ENCODE data around the gene CHD1L.
"Not testable (repeated sequence)": the region's sequence is repeated elsewhere in the genome, so short reads cannot be mapped to it uniquely, and the experiment has no call there.

CHD1L gene

DNA sequence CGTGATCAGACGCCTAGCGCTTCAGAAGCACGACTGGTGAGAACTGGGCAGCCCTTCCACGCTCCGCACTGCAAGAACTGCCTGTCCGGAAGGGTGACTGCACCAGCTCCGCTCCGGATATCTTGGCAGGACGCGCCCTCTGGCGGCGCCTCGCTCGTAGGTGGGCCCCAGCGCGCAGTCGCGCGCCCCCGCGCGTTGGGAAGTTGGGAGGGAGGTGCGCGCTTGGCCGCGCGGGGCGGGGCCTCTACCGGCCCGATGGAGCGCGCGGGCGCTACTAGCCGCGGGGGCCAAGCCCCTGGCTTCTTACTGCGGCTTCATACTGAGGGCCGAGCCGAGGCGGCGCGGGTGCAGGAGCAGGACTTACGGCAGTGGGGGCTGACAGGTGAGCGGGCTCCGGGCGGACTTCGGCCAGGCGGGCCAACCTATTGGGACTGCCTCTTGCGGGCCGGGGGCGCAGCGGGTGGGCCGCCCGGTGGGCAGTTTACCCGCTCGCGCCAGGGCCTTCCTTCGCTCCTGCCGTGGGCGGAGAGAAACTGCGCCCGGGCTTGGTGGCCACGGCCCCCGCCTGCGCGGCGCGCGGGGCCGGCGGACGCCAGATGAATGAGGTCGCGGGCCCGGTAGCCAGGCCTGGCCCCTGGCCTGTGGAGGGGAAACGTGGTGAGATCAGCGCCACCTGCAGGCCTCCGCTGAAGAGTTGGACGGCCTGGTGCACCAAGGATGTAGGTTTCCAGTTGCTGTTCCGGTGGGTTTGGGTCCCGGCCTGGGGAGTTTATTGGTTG lies at the start of gene CHD1L:
TSS of gene CHD1L (plus strand) at position 236 of the 779 bp plus-strand sequence. CDS start at position 256, 20 bp downstream.
- DNase-seq (ENCODE audit: low spot score) = peak; percentile 78

DNA sequence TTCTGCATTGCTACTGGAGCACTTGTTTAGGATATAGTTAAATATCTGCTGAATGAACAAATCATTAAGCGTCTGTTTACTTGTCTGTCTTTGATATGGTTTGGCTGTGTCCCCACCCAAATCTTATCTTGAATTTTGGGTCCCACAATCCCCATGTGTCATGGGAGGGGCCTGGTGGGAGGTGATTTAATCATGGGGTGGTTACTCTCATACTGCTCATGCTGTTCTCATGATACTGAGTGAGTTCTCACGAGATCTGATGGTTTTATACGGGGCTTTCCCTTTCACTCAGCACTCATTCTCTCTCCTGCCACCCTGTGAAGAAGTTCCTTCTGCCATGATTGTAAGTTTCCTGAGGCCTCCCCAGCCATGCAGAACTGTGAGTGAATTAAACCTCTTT lies 45.2 kb upstream of the CHD1L start:
- not testable (repeated sequence) for DNase-seq (ENCODE audit: low spot score)

DNA sequence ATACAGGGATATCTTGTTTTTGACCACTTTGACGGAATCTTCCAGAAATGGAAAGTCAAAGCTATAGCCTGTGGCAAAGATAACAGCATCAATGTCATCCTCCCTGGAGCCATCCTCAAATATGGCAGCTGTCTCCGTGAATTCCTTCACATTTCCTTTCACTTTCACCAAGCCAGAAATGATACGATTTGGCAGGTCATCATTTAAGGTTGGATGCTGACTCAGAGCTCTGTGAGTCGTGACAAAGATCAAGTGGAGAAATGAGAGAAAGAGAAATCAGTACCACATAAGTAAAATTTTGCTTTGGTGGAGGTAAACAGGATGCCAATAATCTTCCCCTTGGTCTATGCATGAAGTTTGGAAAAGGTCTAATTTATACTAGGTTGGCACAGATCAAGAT lies 41.2 kb upstream of the CHD1L start:
- DNase-seq (ENCODE audit: low spot score) = no peak

DNA sequence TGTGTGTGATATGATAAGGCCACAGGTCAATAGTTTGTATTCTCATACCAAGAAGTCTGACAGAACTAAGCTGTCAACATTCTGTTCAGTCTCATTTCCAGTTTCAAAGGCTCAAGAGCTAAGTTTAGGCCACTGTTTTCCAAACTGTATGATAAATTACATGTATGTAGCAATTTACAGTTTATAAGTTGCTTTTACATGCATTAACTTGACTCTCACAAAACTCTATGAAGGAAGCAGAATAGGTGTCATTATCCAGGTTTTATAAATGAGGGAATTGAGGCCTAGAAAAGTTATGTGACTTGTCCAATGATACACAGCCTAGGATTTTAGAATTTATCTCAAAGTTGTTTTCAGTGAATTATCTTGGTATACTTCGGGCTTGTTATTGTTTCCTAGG lies 40.7 kb upstream of the CHD1L start:
- DNase-seq (ENCODE audit: low spot score) = no peak

DNA sequence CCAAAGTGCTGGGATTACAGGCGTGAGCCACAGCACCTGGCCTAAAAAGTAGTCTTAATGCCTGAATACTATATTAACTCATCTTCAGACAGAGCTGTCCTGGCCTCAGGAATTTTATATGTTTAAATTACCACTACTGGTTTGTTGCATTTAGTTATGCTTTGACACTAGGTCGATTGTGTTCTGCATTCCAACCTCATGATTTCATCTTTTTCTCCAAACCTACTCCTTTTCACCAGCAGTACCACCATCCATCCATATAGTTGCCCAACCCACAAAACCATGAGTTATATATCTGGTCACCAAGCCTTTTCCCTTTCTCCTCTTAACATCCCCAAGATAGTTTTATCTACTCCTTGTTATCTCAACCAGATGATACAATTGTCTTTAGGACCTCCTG lies 39.9 kb upstream of the CHD1L start:
- no peak for DNase-seq (ENCODE audit: low spot score)

DNA sequence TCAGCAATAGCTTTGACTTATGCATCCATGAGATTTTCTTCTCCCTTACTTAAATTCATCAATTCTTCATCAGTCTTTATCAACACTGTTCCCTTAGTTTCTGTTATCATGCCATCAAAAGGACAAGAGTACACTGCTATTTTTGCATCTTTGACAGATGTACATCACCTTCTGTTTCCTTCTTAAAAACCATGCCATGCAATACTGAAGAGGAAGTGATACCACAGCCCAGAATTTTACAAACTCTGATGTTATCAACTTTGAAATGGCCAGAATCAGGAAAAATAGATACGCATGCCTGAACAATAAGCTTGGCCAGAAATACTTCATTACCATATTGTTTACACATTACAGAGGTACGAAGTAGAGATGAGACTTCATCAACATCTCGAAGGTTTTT lies 38.4 kb upstream of the CHD1L start:
- no peak for DNase-seq (ENCODE audit: low spot score)

DNA sequence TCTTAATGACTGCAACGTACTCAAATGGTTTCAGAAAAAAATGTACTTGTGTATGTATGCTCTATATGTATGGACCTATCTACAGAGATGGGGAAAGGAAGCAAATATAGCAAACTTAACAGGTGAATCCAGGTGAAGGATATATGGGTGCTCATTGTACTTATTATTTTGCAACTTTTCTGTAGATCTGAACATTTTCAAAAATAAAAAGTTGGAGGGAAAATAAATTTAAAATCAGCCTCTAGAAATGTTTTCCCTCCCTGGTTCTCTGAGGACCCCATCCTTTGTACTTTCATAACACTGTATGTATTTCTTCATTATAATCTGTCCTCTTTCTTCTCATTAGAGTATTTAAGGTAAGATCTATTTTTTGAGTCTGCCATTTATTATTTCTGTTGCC lies 35.3 kb upstream of the CHD1L start:
- no peak for DNase-seq (ENCODE audit: low spot score)

DNA sequence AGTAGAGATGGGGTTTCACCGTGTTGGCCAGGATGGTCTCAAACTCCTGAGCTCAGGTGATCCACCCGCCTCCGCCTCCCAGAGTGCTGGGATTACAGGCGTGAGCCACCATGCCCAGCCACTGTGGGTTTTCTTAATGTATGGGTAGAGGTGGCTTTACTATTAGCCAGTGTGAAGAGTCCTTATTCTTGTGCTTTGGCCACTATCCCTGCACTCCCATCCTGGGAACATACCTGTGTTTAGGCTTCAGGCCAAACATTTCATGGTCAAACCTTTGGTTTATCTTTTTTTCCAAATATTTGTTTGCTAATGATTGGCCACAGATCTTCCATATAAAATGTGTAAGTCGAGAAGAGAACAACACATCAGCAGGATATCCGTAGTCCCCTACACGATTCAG lies 33.9 kb upstream of the CHD1L start:
- no peak for DNase-seq (ENCODE audit: low spot score)

DNA sequence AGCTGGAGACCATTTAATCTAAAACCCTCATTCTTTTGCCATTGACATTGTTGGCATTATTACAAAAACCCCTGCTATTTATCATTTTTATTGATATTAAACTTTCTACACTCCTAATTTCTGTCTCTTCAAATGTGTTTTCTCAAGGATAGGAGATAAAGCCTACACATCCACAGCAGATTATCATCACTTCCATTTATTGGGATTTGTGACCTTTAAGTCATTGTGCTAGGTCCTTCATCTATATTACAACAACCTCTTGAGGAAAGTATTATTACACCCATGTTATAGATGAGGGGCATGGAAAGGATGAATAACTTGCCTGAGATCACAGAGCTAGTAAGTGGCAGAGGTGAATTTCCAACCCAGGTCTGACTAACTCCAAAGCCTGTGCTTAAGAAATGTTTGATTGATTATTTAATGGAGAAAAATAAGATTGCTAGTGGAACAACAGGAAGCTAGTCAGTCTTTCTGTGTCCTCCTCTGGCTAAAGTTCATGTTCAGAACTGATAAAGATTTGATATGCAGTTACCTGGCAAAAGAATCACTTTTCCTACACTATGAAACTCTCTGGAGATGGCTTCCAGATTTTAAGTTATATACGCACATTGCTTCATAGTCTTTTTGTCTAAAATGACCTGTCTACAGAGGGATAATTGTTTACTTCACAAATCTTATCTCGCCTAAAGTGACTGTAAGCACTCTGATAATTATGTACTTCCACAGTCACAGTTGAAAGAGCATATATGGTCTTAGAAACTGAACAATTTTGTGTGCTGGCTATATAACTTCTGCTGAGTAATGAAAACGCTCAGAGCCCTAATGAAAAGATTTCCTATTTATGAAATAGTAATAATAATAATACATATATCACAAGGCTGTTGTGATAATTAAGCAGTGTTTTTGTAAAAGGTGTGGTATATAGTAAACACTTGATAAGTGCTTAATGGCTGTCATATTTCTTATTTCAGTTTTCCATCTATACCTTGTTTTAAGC lies 32.4 kb upstream of the CHD1L start:
- no peak for DNase-seq (ENCODE audit: low spot score)

DNA sequence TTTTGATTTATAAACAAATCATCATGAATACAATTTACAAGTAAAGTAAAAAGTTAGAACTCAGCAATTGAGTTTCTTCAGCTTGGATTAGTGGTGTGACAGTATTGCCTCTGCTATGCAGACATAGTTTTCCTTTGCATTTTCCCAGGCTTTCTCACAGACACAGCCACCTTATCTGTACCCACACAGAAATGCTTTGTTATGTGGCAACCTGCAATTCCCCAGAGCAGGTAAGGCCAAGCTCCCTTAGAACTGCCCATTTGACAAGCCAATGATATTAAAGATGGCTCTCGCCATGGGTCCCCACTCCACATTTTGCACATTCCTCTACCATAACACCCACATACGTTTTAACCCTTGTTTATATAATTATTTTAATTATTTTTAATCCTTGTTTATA lies 31.5 kb upstream of the CHD1L start:
- DNase-seq (ENCODE audit: low spot score) = peak; percentile 19

DNA sequence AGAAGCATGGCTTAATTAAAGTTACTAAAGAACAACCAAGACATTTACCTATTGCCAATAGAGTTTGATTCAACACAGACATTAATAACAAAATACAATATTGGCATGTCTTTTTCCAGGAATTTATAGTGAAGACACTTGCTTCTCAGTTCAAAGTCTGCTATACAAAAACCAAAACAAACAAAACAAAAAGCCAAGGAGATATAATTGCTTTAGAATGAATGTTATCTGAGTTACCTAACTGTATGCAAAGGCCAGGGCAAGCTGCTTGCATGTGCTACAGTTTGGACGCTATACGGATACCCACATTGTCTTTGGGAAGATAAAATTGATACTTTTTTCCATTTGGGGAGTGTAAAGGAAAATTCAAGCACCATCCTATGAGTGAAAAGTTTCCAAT lies 30.9 kb upstream of the CHD1L start:
- DNase-seq (ENCODE audit: low spot score) = no peak

DNA sequence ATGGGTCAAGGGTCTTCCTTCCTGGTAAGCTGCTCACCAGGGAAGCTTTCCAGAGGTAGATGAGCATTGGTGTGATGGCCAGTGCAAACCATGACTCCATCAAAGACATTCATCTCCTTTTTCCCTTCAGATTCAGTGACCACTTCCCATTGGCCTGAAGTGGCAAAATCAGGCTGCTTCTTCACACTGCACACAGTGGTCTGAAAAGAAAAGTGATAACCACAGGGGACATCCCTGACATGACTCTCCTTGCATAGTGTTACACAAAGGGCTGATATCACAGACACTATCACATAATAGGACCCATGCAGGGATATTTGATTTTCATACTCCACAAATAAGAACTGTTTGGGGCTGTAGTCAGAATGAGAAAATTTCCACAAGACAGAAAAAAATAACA lies 29.2 kb upstream of the CHD1L start:
- no peak for DNase-seq (ENCODE audit: low spot score)

DNA sequence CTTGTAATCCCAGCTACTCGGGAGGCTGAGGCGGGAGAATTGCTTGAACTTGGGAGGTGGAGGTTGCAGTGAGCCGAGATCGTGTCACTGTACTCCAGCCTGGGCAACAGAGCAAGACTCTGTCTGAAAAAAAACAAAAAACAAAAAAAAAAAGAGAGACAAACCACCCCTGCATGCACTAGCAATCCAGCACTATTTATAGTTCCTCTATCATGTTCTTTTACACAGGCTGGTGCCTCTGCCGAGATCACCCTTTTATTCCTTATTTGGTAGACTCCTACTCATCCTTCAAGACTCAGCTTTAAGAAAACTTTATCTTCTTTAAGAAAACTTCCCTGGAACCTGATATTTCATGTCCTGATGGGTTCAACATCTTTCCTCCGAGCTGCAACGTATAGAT lies 28.2 kb upstream of the CHD1L start:
- DNase-seq (ENCODE audit: low spot score) = no peak

DNA sequence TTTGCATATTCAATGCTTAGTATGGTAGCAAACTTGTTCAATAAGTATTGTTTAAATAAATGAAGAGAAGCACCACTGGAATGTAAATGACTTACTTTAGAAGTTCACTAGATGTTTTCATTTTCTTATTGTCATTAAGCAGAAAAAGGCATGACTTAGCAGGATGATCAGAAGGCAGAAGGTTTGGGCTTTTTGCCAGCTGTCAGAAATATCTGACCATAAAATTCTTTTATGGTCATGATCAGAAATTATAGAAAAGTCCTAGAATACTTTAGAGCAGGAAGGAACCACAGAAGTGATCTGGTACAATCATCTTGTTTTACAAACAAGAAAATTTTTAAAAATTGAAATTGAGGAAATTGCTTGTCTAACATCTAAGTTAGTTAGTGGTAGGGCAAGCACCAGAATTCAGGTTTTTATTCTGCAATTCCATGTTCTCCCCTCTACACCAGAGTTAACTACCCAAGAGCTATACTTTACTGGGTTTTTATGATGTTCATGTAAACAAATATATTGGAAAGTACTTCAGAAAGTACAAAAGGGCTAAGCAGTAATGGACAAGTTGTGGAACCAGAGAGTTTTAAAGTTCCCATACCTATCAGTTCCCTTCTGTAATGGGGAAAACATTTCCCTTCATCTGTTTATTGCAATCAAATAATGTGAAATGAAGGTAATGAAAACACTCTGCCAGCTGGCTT lies 27.5 kb upstream of the CHD1L start:
- no peak for DNase-seq (ENCODE audit: low spot score)

DNA sequence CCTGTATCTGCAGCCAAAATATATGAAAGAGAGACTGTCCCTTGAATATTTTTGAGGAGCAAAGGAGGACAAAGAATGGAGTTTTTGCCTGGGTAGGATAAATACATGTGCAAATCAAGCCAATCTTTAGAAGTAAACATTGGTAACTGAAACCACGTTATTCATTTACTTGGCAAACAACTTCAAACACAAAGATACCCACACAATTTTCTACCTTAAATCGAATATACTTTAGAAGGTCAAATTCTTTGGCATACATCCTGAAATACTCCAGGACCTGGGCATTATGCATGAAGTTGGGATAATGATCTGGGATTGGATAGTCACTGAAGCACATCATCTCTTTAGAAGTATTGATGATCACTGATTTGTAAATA lies 27.0 kb upstream of the CHD1L start:
- DNase-seq (ENCODE audit: low spot score) = peak; percentile 28

DNA sequence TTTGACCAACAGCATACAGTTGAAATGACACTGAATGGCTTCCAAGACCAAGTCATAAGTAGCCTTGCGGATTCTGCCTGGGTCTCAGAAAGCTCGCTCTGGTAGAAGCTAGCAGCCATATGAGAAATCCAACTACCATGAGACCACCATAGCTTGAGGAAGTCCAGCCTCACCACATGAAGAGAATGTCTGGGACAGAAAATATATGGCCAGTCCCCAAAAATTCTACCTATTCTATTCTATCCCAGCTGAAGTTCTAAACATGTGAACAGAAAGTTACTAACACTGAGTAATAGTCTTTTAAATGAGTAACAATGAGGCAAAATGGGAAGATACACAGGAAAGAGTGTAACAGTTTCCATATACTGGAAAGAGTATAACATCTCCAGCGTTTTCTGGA lies 26.4 kb upstream of the CHD1L start:
- no peak for DNase-seq (ENCODE audit: low spot score)

DNA sequence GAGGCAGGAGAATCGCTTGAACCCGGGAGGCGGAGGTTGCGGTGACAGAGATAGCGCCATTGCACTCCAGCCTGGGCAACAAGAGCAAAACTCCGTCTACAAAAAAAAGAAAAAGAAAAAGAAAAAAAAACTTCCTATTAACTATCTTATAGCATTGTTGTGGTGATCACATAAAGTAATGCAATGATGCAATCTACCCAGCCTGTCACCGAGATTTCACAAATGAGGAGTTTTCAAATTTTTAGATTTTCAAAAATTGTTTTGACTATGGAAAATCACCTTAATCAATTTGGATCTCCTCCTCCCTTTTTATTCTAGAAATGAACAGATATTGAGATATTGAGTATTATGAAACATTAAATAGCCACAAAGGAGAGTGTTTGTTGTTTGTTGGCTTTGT lies 25.3 kb upstream of the CHD1L start:
- no peak for DNase-seq (ENCODE audit: low spot score)

DNA sequence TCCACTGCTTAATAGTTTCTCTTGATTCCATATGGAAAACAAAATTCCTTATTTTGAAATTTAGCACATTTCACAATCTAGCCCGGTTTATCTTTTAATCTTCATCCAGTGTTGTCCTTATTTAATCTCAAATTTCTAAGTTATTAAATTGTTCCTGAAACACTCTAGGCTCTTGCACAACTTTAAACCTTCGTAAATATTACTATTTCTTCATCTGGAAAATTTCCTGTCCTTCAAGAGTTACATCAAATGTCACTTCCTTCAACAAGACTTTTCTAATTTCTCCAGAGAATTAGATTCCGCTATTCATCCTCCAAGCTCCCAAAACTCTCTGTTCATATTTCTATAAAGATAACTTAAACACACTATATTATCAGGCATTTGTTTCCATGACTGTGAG lies 23.9 kb upstream of the CHD1L start:
- DNase-seq (ENCODE audit: low spot score) = no peak

DNA sequence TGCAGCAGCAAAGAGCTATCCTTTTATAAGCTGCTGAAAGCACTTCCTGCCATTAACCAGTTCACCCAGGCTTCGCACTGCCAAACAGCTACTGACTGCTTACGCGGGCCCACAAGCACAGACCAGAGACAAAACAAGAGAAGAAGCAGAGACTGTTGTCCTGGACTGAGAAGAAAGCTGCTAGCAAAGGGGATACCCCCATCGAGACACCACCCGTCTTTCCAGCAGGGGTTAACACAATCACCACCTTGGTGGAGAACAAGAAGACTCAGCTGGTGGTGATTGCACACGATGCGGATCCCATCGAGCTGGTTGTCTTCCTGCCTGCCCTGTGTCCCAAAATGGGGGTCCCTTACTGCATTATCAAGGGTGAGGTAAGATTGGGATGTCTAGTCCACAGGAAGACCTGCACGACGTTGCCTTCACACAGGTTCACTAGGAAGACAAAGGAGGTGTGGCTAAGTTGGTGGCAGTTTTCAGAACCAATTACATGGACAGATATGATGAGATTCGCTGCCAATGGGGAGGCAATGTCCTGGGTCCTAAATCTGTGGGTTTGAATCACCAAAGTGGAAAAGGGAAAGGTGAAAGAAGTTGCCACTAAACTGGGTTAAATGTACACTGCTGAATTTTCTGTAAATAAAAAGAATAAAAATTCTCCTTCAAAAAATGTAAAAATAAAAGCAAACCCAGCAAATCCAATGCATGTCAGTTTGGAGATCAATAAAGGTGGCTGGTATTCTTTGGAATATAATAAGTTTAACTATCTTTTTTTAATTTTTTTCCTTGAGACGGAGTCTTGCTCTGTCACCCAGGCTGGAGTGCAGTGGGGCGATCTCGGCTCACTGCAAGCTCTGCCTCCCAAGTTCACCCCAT lies 18.5 kb upstream of the CHD1L start:
- no peak for DNase-seq (ENCODE audit: low spot score)

DNA sequence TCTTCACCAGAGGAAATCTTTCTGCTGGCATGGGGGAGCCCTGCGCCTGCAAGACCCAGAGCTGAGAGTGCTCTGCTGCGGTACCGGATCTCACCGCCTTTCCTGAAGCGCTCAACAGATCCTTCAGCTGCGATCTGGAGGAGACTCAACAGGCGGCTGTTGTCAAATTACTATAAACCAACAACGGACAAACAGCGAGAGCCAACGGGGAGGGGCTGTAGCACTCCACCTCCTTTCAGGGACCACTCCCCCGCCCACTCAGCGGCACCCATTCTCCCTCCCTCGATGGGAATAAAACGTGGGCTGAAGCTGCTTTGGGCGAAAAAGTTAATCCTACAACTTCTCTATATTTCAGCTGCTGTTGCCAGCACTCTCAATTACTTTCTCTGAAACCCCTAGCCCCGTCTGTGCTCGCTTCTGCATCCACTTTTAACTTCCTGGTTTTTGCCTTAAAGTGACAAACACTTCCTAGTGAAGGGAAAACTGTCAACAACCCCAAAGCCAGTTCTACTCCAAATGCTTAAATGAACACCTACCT lies 17.2 kb upstream of the CHD1L start, which contains the start of gene FMO5:
TSS of gene FMO5 (minus strand) at position 147 of the 538 bp plus-strand sequence. CDS start 310 bp downstream, outside the sequence.
- DNase-seq (ENCODE audit: low spot score) = peak; percentile 36

DNA sequence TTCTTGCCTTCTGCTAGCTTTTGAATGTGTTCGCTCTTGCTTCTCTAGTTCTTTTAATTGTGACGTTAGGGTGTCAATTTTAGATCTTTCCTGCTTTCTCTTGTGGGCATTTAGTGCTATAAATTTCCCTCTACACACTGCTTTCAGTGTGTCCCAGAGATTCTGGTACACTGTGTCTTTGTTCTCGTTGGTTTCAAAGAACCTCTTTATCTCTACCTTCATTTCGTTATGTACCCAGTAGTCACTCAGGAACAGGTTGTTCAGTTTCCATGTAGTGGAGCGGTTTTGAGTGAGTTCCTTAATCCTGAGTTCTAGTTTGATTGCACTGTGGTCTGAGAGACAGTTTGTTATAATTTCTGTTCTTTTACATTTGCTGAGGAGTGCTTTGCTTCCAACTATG lies 11.5 kb upstream of the CHD1L start:
- not testable (repeated sequence) for DNase-seq (ENCODE audit: low spot score)

Data from HuH-7 (cell line).